GM10266 (cell line): ENCODE results near the gene FCRLB.

Source experiments
- DNase-seq: peaks from one replicate; pipeline ENCODE4 v3.0.0; 2012; ENCODE audit errors: extremely low spot score
- TF ChIP-seq, protein P1 (sequence below): IDR thresholded peaks from 2 replicates; pipeline ENCODE4 v1.5.1; 2012; ENCODE audit warnings: mild to moderate bottlenecking, low read depth; ENCODE audit not compliant: control insufficient read depth, insufficient read depth; ENCODE audit errors: missing control alignments

FCRLB gene

DNA sequence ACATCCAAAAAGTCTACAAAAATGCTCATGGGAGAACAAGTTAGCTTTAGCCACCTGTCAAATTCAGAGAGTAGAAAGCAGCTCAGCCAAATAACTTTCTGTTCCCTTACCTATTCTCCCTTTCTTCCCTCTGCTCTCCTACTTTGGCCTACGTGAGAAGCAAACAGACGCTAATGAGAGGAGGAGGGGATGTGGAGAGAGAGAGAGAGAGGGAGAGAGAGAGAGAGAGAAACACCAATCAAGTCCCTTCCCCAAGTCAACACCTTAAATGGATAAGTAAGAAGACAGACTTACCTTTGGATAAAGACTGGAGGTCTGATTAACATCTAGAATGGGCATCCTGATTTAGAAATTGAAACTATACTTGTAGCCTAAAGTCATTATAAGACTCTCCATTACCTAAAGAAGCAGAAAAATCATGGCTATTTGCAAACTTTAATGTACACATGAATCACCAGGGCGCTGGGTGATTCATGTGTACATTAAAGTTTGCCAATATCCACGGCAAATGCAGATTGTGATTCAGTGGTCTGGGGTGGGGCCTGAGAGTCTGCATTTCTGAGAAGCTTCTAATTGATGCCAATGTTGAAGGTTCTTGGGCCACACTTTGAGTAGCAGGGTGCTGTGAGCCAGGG lies 15.1 kb downstream of the FCRLB start:
- TF ChIP-seq, protein P1, sequence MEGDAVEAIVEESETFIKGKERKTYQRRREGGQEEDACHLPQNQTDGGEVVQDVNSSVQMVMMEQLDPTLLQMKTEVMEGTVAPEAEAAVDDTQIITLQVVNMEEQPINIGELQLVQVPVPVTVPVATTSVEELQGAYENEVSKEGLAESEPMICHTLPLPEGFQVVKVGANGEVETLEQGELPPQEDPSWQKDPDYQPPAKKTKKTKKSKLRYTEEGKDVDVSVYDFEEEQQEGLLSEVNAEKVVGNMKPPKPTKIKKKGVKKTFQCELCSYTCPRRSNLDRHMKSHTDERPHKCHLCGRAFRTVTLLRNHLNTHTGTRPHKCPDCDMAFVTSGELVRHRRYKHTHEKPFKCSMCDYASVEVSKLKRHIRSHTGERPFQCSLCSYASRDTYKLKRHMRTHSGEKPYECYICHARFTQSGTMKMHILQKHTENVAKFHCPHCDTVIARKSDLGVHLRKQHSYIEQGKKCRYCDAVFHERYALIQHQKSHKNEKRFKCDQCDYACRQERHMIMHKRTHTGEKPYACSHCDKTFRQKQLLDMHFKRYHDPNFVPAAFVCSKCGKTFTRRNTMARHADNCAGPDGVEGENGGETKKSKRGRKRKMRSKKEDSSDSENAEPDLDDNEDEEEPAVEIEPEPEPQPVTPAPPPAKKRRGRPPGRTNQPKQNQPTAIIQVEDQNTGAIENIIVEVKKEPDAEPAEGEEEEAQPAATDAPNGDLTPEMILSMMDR = no peak
- no peak for DNase-seq

DNA sequence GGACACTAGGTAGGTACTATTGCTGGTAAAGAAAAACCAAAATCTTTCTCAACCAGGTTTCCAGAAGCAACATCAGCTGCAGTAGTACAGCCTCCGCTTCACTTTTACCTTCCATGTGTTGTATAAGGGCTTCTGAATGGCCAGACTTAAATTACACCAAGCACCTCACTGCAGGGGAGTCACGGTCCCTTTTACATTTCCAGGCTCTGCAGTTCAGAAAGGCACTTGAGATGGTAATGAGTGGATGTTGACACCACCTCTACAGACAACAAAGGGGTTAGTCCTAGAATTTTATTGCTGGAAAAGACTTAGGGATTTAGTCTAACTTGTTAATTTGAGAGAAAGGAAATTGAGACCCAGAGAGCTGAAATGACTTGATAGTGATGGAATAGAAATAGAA lies 16.3 kb downstream of the FCRLB start:
- DNase-seq = no peak
- TF ChIP-seq, protein P1 = no peak

DNA sequence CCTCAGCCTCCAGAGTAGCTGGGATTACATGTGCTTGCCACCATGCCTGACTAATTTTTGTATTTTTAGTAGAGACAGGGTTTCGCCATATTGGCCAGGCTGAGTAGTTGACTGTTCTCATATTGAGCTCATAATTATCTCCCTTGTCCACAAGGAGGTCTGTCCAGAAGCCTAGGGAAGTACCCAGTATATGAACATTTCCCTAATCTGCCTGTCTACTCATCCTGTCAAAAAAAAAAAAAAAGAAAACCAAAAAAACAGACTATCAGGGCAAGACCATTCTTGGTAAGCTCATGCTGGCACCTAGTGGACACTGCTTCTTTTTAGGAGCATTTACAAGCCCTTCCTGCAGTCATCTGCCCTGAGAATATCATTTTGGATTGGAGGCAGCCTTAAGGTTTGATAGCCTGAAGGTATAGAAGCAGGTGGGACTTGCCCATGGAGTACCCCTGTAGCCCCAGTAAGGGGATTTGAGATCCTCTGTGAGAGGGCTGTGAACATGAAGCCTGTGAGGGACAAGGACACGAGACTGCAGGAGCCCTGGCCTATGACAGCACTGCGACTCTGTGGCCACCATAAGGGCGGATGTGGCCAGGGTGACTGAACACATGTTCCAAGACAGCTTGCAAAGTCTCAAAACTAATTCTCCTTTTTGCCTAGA lies 17.4 kb downstream of the FCRLB start:
- DNase-seq = peak; percentile 63
- TF ChIP-seq, protein P1 = peak; percentile 78

DNA sequence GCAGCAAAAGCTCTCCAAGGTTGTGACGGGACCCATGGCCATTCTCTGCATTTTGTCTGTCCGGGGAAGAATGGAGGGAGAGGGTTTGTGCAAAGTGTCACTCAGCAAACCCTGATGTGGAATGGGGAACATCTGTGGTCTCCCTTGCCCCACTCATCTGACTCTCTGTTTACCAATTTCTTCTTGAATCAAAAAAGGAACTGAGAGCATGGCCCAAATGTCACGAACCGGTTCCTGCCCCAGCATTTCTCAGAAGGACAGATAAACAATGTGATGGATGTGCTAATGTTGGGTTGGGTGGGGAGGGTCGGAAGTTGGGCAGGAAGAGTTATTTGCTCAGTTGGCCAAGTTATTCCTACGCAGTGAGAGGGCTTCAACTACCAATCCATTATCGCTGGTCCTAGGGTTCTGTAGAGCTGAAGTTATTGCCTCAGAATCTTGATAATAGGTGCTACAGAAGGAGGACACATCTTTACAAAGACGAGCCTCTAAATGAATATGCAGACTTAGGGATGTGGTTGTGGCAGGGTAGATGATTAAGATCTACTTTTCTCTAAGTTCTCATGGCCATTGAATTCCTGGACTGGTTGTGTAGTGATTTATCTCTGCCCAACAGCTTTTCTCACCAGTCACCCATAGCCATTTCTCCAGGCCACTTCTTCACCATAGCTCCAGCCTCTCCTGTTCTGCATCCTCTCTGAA lies 18.7 kb downstream of the FCRLB start:
- TF ChIP-seq, protein P1 = no peak
- no peak for DNase-seq

DNA sequence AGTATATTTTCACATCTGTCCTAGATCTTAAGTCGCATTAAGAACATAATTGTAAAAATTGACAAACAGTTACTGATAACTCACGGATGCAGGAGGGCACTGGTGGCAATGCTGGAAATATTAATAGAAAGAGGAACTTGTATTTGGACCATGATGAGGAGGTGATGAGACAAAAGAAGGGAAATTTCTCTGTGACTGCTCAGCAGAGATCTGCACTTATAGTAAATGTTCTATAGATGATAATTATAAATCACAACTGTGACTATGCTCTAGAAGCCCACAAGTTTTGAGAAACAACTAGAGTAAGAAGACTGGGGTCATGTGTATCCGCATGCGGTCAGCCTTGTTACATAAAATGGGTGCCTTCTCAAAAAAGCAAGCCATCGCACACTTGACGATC lies 19.6 kb downstream of the FCRLB start:
- no peak for DNase-seq
- TF ChIP-seq, protein P1 = no peak

DNA sequence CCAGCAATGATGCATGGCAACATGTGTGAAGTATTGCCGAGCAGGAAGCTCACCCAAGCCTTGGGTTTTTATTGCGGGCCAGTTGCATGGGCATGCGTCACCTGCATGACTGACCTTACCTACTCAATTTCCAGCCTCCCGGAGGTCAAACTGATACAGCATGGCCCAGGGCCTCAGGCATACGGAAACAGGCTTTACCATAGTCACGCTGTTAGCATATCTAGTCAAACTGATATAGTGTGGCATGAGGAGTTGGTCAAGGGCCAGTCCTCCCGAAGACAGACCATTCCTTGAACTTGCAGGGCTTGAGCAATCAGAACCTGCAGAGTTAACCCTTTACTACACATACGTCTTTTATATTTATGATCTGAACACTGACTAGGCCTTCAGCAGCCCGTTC lies 21.9 kb downstream of the FCRLB start:
- DNase-seq = no peak
- TF ChIP-seq, protein P1 = no peak

DNA sequence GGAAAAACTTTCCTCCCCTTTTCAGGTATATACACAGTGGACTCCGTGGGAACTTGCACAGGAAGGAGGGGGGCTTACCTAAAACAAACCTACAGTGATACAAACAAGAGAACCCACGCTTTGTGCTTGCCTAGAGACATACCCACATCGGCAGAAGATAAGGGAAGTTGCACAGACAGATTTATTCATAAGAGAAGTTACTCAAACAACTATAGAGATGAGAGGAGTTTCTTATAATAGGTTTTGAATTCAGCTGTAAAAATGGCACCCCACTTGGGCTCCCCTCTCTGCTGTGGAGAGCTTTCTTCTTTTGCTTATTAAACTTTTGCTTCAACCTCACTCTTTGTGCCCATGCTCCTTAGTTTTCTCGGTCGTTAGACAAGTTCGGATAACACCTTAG lies 26.5 kb downstream of the FCRLB start:
- TF ChIP-seq, protein P1 = no peak
- DNase-seq = no peak
